GM12891 (cell line): ENCODE results near the gene TRAF1.
A peak's percentile ranks its signal among the peaks of the same experiment; 100 is the strongest.

Experiments
- PAX5 ChIP-seq: IDR thresholded peaks from 2 replicates; pipeline ENCODE4 v1.6.1; 2011; ENCODE audit warnings: low read length, moderate library complexity, mild to moderate bottlenecking; ENCODE audit not compliant: insufficient read depth, severe bottlenecking
- POLR2A ChIP-seq: IDR thresholded peaks from 2 replicates; pipeline ENCODE4 v1.6.1; 2011; ENCODE audit warnings: low read depth, low read length, control low read depth
- POLR2AphosphoS5 ChIP-seq: IDR thresholded peaks from 2 replicates; pipeline ENCODE4 v1.6.1; 2011; ENCODE audit warnings: low read depth, low read length, control low read depth
- TAF1 ChIP-seq: IDR thresholded peaks from 2 replicates; pipeline ENCODE4 v1.6.1; 2011; ENCODE audit warnings: low read depth, low read length, control low read depth

DNA sequence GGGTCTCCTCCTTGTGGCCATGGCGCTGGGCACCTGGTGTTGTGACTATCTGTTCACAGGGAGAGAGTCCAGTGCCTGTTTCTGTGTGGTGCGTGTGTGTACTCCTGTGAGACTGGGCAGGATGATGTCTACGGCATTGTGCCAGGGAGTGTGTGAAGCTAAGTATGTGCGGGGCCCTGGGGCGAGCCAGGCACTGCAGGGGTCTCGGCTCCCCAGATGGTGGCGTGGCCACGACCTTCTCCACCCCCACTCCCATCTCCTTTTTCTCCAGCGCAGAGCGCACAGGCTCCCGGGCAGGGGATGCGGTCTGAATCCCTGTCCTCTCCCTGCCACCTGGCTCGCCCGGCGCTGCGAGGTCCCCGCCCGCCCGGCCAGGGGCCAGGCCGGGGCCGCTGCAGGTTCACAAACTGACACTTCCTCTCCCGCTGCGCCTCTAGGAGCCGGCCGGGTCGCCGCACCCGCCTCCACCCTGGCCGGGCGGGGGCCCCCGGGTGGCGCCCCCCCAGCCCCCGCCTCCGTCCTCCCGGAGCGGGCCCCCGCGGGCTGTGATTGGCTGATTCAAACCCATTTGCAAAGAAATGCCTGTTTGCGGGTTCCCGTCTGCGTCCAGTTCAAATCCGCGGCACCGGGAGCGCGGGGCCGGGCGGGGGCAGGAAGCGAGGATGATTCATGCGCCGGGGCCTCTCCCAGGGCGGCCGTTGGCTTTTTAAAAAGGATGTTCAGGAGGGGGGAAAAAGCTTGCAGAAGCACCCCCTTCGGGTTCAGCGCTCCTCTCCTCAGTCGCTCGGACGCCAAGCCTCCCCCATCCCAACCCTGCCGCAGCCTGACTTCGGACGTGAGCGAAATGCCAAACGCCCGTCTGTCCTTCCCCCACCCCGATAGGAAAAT is 50.4 kb downstream of the TRAF1 start:
- TF ChIP-seq POLR2A (no peak; the same call in none of the 2 replicates), POLR2AphosphoS5 (peak; percentile 20; the same call in 1 of the 2 replicates), PAX5 (no peak), TAF1 (no peak)
